K562 (cell line): ENCODE results near the gene MYCL. TPM values are rescaled to one million over a fixed set of nuclear protein-coding genes. Genes with fewer than 3 reads are reported as not detected.

Experiments
- ARNT ChIP-seq, 2 experiments: fragments of 450-650 bp; IDR thresholded peaks; 2 replicates each; pipeline ENCODE4 v1.6.1; 2016; ENCODE audit warnings: mild to moderate bottlenecking in 1 of 2
- CBFB ChIP-seq: sonication (generic); formaldehyde crosslinking; IDR thresholded peaks from 2 replicates; pipeline ENCODE4 v1.4.0; 2020; ENCODE audit warnings: mild to moderate bottlenecking, missing genetic modification reagents
- CEBPB ChIP-seq: fragments of 450-650 bp; IDR thresholded peaks from 2 replicates; pipeline ENCODE4 v1.6.1; 2016; ENCODE audit warnings: missing genetic modification characterization, missing compliant biosample characterization
- CEBPG ChIP-seq, 3 experiments: fragments of 200-800 bp in 1 of 3; sonication (Bioruptor generic) in 1 of 3; sonication (generic) in 1 of 3; formaldehyde crosslinking in 1 of 3; IDR thresholded peaks in 2 of 3; conservative IDR thresholded peaks in 1 of 3; 2 replicates each; pipeline versions ENCODE4 v1.6.1 to v1.8.0; 2016 to 2022; ENCODE audit warnings: missing compliant biosample characterization in 2 of 3, missing genetic modification characterization in 2 of 3, mild to moderate bottlenecking in 1 of 3, missing genetic modification reagents in 1 of 3
- EP400 ChIP-seq: fragments of 450-650 bp; IDR thresholded peaks from 2 replicates; pipeline ENCODE4 v1.6.1; 2017; ENCODE audit warnings: antibody characterized with exemption, mild to moderate bottlenecking, moderate library complexity
- FOXP1 ChIP-seq: sonication (generic); formaldehyde crosslinking; IDR thresholded peaks from 2 replicates; pipeline ENCODE4 v1.8.0; 2022; ENCODE audit warnings: mild to moderate bottlenecking, missing genetic modification reagents
- HINFP ChIP-seq: fragments of 450-650 bp; conservative IDR thresholded peaks from 2 replicates; pipeline ENCODE4 v1.6.1; 2016; ENCODE audit warnings: missing genetic modification characterization, low read depth, mild to moderate bottlenecking, control low read depth, missing compliant biosample characterization
- IRF9 ChIP-seq: fragments of 450-650 bp; IDR thresholded peaks from 2 replicates; pipeline ENCODE4 v1.6.1; 2016; ENCODE audit warnings: missing biosample characterization, missing genetic modification characterization
- LARP7 ChIP-seq: fragments of 450-650 bp; IDR thresholded peaks from 2 replicates; pipeline ENCODE4 v1.6.1; 2016
- MCM2 ChIP-seq: fragments of 450-650 bp; IDR thresholded peaks from 2 replicates; pipeline ENCODE4 v1.6.1; 2017; ENCODE audit warnings: low read depth, mild to moderate bottlenecking
- MITF ChIP-seq: IDR thresholded peaks from 2 replicates; pipeline ENCODE4 v1.6.1; 2014; ENCODE audit warnings: antibody characterized with exemption
- NCOA2 ChIP-seq, 2 experiments: fragments of 450-650 bp; IDR thresholded peaks; 2 replicates each; pipeline ENCODE4 v1.6.1; 2018; ENCODE audit warnings: mild to moderate bottlenecking in 2 of 2, moderate library complexity in 1 of 2; ENCODE audit not compliant: partially characterized antibody in 2 of 2
- SNIP1 ChIP-seq: fragments of 450-650 bp; IDR thresholded peaks from 2 replicates; pipeline ENCODE4 v1.7.1; 2017; ENCODE audit warnings: low read depth, mild to moderate bottlenecking
- SRSF9 ChIP-seq: fragments of 200-400 bp; formaldehyde crosslinking; IDR thresholded peaks from 2 replicates; pipeline ENCODE4 v1.6.1; 2017; ENCODE audit warnings: low read depth, low read length, borderline replicate concordance
- STAT6 ChIP-seq: sonication (generic); formaldehyde crosslinking; IDR thresholded peaks from 2 replicates; pipeline ENCODE4 v1.8.1; 2023; ENCODE audit warnings: mild to moderate bottlenecking, missing genetic modification reagents
- TARDBP ChIP-seq: fragments of 450-650 bp; IDR thresholded peaks from 2 replicates; pipeline ENCODE4 v1.6.1; 2016
- TCF7 ChIP-seq: sonication (generic); IDR thresholded peaks from 2 replicates; pipeline ENCODE4 v1.6.1; 2016; ENCODE audit warnings: antibody characterized with exemption, borderline replicate concordance
- THRB ChIP-seq: fragments of 450-650 bp; formaldehyde crosslinking; conservative IDR thresholded peaks from 2 replicates; pipeline ENCODE4 v1.4.0; 2022; ENCODE audit warnings: mild to moderate bottlenecking, missing genetic modification characterization
- ZBTB1 ChIP-seq: sonication (generic); formaldehyde crosslinking; IDR thresholded peaks from 2 replicates; pipeline ENCODE4 v1.8.1; 2023; ENCODE audit warnings: missing genetic modification reagents, low read depth, mild to moderate bottlenecking, borderline replicate concordance
- ZNF431 ChIP-seq: sonication (generic); formaldehyde crosslinking; IDR thresholded peaks from 2 replicates; pipeline ENCODE4 v1.8.0; 2022; ENCODE audit warnings: mild to moderate bottlenecking, missing genetic modification reagents
- ZNF583 ChIP-seq: fragments of 250-450 bp; sonication (Bioruptor Pico); IDR thresholded peaks from 2 replicates; pipeline ENCODE4 v1.4.0; 2020
- ZNF699 ChIP-seq: fragments of 250-450 bp; sonication (Bioruptor Pico); IDR thresholded peaks from 2 replicates; pipeline ENCODE4 v1.8.0; 2021; ENCODE audit warnings: mild to moderate bottlenecking, moderate library complexity; ENCODE audit not compliant: insufficient replicate concordance
- polyA plus RNA-seq, 8 experiments: library from polyadenylated mRNA; depleted of rRNA in 4 of 8; stranded (reverse) in 5 of 8; unstranded in 3 of 8; fragments of >200 nt; fragmentation: Nextera tagmentation in 2 of 8; fragmentation: Illumina TruSeq in 1 of 8; extraction: Ambion mirVana in 2 of 8; extraction: Trizol in 1 of 8; gene quantifications; 2 replicates each; pipeline versions ENCODE4 v1.2.1 to v1.2.3, GENCODE V29; 2011 to 2014; ENCODE audit warnings: inconsistent platforms in 1 of 8, missing spikeins in 1 of 8
- total RNA-seq, 7 experiments: library from RNA; depleted of rRNA in 6 of 7; stranded (reverse); fragments of >200 nt in 6 of 7; fragmentation: Illumina TruSeq in 2 of 7; extraction: Trizol in 2 of 7; gene quantifications; 2 replicates each; pipeline versions ENCODE4 v1.2.1 to v1.2.3, GENCODE V29; 2011 to 2021; ENCODE audit warnings: low replicate concordance in 1 of 7

The MYCL gene
- total and polyA plus RNA-seq, 9 of the 15 experiments (the other 6 are each of a cell fraction or from before 2014, with no cell fraction given) = 3.5 to 22.0 (median 12.8) TPM

GRCh38 chr1:39852214-39852791 is 49.4 kb downstream of the MYCL start (continued):
- TF ChIP-seq THRB (CRISPR knock-in tag) = no peak
- TF ChIP-seq TCF7 = no peak
- TF ChIP-seq SNIP1 = no peak
- TF ChIP-seq NCOA2 (IDR thresholded peaks at IDR 0.05; ENCODE audit: partially characterized antibody in 2 of 2) = no peak
- TF ChIP-seq EP400 = no peak
- TF ChIP-seq CBFB (CRISPR knock-in tag) = no peak
- TF ChIP-seq STAT6 (CRISPR knock-in tag) = no peak
- TF ChIP-seq CEBPG (CRISPR knock-in tag; IDR thresholded peaks at IDR 0.05) = peak; percentile 40; the same call in 1 of the 2 replicates
- peak; percentile 83 to 85 for TF ChIP-seq CEBPG (tag; conservative IDR thresholded peaks at IDR 0.05 in 1 of 2, IDR thresholded peaks at IDR 0.05 in 1 of 2)
- no peak for TF ChIP-seq MITF
- TF ChIP-seq TARDBP = no peak
- TF ChIP-seq IRF9 = 0 out of 2 replicates have a peak, but pooled peaks have one; percentile 43
- no peak for TF ChIP-seq ZNF583 (CRISPR knock-in tag)
- TF ChIP-seq HINFP (tag) = no peak
- TF ChIP-seq MCM2 = no peak
- TF ChIP-seq CEBPB (tag) = peak; percentile 93
- TF ChIP-seq LARP7 = no peak
- no peak for TF ChIP-seq ARNT (IDR thresholded peaks at IDR 0.05)
- TF ChIP-seq ZBTB1 = no peak
- no peak for TF ChIP-seq ZNF699 (CRISPR knock-in tag)
- no peak for TF ChIP-seq FOXP1 (CRISPR knock-in tag)
- TF ChIP-seq SRSF9 = no peak
- TF ChIP-seq ZNF431 = no peak
